ENCODE measurements around the gene MEIS3.

DNA sequence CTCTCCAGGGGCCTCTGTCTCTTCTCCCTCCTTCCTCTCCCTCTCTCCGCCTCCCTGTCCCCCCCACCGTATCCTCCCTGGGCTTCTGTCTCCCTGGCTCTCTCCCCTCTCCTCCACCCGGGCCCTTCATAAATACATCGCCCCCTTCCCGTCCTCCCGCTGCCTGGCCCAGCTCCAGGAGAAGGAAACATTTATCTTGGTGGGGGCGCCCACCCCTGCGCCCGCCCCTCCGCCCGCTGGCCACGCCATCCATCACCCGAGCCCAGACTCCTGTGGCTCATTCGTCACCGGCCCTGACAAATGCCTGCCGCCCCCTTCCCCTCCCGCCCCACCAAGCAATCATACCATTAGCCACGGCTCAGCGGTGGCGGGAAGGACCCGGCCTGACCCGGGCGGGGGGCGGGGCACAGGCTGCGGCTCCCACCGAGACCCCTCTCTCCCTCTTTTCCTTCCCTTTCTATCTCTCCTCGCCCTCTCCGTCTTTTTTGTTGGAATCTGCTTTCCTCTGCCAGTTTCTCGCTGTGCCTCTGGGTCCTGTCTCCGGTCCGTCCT, 2.6 kb upstream of the MEIS3 start:
- TF ChIP-seq YY1 (IDR thresholded peaks at IDR 0.05; ENCODE audit: low read depth) (no peak), RCOR1 (IDR thresholded peaks at IDR 0.05; ENCODE audit: low read length) (no peak), EP300 (IDR thresholded peaks at IDR 0.05; ENCODE audit: borderline replicate concordance in 1 of 2, low read depth in 1 of 2, low read length in 1 of 2) (no peak), USF2 (IDR thresholded peaks at IDR 0.05; ENCODE audit: borderline replicate concordance, low read depth, low read length) (no peak), POLR2AphosphoS5 (IDR thresholded peaks at IDR 0.05; ENCODE audit: low read depth, low read length) (no peak), CTCF (IDR thresholded peaks at IDR 0.05) (no peak), GABPA (IDR thresholded peaks at IDR 0.05; ENCODE audit: low read depth) (no peak), MEF2A (IDR thresholded peaks at IDR 0.05; ENCODE audit: borderline replicate concordance, low read depth) (no peak), TCF12 (IDR thresholded peaks at IDR 0.05) (no peak), CHD2 (IDR thresholded peaks at IDR 0.05; ENCODE audit: low read length, partially characterized antibody) (no peak), NRF1 (IDR thresholded peaks at IDR 0.05; ENCODE audit: low read depth, low read length) (no peak), SMC3 (IDR thresholded peaks at IDR 0.05; ENCODE audit: low read depth, low read length) (no peak), RAD21 (IDR thresholded peaks at IDR 0.05; ENCODE audit: low read length) (no peak)
- TF ChIP-seq, protein P1, sequence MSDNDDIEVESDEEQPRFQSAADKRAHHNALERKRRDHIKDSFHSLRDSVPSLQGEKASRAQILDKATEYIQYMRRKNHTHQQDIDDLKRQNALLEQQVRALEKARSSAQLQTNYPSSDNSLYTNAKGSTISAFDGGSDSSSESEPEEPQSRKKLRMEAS (IDR thresholded peaks at IDR 0.05; ENCODE audit: low read depth) = no peak

Data from SK-N-SH (cell line).